Bone marrow (tissue), 2 donors: Measurements from ENCODE around the gene CCP110.

Source experiments
- DNase-seq, 2 donors: peaks; one replicate each; lab custom pipeline; 2025; lab: John Stamatoyannopoulos, UW

The CCP110 gene

GRCh38 chr16:19555186-19555937, 31.6 kb downstream of the CCP110 start, which contains the start of gene VPS35L:
Gene VPS35L, plus strand, starts transcription at chr16:19555703. Its CDS starts 27 bp downstream, at chr16:19555730.
- peak; percentile 93 to 99 for DNase-seq

DNA sequence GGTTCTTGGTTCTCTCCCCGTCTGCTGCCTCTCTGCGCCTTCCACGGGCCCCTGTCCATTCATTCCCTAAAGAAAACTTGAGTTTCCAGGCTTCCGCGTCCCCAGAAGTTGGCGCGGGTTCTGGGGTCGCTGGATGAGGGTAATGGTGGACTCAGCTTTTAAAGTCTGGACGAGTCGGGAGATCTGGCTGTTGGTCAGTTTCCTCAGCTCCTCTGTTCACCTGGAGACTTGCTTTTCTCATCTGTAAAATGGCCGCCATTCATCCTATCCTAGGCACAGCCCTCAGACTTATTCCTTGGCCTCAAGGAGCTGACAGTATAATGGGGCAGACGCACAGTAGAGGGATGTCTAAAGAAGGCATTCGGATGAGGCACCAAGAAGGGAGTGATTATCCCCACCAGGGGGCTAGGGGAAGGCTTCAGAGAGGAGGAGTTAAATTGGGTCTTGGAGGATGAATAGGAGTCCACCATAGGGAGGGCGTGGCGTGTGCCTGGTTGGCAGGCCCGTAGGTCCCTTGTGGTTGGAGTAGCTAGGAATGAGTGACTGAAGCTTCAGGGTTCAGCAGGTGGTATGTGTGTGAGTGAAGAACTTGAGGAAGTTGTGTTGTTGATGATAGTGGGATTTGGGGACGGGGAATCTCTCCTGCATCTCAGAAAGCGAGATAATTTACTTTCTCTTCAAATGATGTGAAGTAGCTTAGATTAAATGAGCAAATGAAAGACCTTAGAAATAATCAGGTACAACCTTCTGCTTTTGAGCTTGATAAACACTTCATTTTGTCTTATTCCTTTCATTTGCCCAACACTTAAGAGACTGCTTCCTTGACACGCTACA, 32.4 kb downstream of the CCP110 start:
- no peak for DNase-seq

DNA sequence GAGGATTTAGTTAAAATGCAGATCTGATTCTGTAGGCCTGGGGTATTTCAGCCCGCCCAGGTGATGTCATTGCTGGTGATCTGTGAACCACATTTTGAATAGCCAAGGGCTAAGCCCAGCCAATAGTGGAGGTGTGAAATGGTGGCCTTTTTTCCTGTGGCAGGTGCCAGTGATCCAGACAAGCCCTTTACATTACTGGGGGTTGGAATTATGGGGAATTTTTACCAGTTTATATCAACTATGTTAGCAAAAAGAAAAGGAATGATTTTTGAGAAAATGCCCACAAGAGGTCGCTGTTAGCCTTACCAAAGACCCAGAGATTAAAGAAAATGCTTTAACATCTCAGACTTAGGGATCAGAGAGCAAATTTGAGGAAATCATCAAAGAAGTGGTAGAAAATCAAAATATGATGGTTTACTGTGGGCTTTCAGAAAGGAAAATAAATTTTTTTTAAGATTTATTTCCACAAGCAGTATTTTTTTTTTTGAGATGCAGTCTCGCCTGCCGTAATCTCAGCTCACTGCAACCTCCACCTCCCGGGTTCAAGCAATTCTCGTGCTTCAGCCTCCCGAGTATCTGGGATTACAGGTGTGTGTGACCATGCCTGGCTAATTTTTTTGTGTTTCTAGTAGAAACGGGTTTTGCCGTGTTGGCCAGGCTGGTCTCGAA, 35.6 kb downstream of the CCP110 start:
- DNase-seq = peak in 1 of 2 donors; percentile 62

- DNase-seq = no peak
Observed at GRCh38 chr16:19560078-19560477, 36.3 kb downstream of the CCP110 start.

GRCh38 chr16:19563377-19563776, 39.6 kb downstream of the CCP110 start:
- DNase-seq = no peak

- DNase-seq = no peak
Observed at GRCh38 chr16:19566362-19566761, 42.6 kb downstream of the CCP110 start.

DNA sequence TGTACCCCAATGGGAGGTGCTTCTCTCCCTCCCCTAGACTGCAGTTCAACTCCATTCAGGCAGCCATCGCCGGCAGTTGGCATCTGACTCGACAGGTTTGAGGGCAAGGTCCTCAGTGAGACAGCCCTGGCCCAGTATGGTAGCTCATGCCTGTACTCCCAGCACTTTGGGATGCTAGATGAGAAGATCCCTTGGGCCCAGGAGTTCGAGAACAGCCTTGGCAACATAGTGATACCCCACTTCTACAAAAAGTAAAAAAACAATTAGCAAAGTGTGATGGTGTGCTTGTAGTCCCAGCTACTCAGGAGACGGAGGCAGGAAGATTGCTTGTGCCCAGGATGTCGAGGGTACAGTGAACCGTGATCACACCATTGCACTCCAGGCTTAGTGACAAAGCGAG, 43.8 kb downstream of the CCP110 start:
- no peak for DNase-seq

DNA sequence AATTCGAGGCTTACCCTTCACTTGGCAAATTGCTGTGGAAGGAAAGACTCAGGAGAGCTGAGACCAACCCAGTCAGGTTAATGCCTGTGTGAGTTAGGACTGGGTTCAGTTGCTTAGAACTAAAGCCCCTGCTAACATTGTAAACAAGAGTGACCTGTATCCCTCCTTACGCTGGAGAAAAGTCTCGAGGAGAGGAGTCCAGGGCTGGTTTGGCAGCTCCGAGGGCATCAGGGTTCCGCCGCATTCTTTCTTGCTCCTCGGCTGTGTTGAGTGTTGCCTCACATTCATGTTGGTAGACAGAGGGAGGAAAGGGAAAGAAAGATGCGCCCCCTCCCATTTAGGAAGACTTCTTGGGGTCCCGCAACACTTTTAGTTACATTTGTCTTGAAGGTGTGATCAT, 50.3 kb downstream of the CCP110 start:
- DNase-seq = no peak

DNA sequence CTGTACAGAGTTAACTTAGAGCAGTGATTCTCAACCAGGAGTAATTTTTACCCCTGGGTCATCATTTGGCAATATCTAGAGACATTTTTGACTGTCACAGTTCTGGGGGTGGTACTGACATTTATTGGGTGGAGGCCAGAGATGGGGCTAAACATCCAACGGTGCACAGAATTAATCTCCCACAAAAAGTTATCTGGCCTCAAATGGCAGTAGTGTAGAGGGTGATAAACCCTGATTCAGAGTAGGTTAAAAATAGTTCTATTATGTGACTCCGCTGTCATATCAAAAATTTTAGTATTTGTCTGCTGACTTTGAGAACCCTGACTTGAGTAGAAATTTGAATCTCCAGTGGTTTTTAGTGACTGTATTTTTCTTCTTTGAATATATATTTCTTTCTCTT, 50.9 kb downstream of the CCP110 start:
- DNase-seq = no peak

GRCh38 chr16:19578378-19578971, 54.7 kb downstream of the CCP110 start:
- DNase-seq = no peak

- no peak for DNase-seq
Observed at GRCh38 chr16:19582050-19582831, 58.5 kb downstream of the CCP110 start.

DNA sequence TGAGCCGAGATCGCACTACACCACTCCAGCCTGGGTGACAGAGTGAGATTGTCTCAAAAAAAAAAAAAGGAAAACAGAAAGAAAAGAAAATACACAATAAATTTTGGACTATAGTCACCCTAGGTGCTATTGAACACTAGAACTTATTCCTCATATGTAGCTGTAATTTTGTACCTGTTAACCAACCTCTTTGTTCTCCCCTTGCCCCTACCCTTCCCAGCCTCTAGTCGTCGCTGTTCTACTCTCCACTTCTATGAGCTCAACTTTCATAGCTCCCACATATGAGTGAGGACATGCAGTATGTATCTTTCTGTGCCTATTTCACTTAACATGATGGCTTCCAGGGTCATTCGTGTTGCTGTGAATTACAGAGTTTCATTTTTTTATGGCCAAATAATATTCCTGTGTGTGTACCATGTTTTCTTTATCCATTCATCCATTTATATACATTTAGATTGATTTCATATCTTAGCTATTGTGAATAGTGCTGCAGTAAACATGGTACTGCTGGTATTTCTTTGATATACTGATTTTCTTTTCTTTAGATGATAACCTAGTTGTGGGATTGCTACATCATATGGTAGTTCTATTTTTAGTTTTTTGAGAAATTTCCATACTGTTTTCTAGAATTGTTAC, 60.0 kb downstream of the CCP110 start:
- no peak for DNase-seq

DNA sequence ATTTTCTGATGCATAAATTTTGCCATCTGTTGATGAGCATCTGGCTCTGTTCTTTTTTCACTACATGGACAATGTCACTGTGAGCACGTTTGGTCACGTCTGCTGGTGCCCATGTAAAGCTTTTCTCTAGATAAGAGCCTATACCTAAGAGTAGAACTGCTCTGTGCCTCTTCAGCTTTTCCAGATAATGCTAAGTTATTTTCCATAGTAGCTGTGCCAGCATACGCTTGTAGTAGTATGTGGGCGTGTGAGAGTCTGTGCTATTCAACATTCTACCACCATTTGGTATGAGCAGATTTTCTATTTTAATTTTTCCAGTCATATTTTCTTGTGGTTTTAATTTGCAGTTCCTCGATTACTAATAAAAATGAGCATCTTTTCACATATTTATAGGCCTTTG, 64.9 kb downstream of the CCP110 start:
- no peak for DNase-seq

DNA sequence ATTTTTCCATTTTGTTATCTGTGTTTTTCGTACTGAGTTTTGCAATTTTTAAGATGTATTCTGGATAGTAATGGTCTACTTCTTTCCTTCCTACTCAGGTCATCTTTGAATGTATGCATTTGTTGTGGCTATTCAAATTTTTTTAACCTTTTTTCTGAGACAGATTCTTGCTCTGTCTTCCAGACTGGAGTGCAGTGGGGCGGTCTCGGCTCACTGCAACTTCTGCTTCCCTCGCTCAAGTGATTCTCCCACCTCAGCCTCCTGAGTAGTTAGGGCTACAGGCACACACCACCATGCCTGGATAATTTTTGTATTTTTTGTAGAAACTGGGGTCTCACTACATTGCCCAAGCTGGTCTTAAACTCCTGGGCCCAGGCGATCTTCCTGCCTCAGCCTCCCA, 65.4 kb downstream of the CCP110 start:
- DNase-seq = no peak

DNA sequence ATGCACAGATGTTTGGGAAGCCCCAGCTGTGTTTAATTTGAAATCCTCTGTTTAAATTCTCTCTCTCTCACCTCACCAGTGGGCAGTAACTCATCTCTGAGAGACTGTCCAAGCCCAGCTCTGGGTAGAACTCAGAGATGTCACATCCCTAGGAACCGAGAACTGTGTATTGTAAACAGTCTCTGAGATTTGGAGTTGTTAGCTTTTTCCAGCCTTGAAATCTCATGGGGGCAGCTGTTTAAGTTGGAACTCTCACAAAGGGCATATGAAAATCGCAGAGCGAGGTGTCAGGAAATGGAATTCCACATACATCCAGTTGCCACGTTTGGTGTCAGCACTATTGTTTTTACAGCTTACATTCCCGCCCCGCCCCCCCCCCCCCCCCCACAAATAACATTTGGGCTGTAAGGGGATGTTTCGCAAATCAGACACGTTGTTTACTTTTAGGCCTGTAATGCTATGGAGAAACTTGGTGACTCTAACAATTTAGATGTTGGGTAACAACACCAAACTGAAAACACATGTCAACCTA, 66.1 kb downstream of the CCP110 start:
- no peak for DNase-seq

DNA sequence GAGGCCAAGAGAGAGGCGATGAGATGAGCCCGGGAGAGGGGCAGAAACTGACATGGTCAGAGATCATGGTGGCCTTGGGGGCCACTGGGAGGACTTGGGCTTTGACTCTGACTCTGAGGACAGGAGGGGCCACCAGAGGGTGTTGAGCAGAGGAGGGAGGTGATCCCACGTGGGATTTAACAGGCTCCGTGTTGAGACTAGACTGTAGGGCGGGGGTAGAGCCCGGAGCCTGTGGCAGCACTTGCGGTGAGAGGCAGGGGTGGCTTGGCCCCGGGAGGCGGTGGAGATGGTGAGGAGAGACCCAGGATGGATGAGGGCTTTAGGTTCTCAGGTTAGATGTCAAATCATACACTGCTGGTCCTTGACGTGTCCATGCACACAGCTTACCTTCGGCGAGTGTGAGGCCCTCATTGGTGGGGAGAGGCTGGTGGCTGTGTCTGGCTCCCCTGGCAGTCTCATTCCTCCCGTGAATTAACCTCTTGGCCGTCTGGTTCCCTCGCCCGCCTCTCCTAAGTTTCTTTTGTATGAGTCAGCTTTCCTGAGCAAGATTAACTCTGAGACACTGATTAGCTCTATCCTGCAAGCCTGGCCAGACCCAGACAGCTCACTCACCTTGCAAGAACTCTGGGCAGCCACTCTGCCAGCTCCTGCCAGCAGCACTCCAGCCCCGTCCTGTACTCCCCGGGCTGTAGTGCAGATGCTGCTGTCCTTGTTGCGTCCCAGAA, 71.5 kb downstream of the CCP110 start:
- no peak for DNase-seq

- no peak for DNase-seq
Observed at GRCh38 chr16:19598805-19599510, 75.2 kb downstream of the CCP110 start.

GRCh38 chr16:19599968-19600716, 76.4 kb downstream of the CCP110 start:
- no peak for DNase-seq
